ENCODE results near the gene TK2. TPM values are rescaled to one million over a fixed set of nuclear protein-coding genes. Genes with fewer than 3 reads are reported as not detected.
A peak's percentile ranks its signal among the peaks of the same experiment; 100 is the strongest.

TK2 gene
- total and polyA plus RNA-seq, 2 donors from 2014 or later: 31.0 to 44.2 TPM

DNA sequence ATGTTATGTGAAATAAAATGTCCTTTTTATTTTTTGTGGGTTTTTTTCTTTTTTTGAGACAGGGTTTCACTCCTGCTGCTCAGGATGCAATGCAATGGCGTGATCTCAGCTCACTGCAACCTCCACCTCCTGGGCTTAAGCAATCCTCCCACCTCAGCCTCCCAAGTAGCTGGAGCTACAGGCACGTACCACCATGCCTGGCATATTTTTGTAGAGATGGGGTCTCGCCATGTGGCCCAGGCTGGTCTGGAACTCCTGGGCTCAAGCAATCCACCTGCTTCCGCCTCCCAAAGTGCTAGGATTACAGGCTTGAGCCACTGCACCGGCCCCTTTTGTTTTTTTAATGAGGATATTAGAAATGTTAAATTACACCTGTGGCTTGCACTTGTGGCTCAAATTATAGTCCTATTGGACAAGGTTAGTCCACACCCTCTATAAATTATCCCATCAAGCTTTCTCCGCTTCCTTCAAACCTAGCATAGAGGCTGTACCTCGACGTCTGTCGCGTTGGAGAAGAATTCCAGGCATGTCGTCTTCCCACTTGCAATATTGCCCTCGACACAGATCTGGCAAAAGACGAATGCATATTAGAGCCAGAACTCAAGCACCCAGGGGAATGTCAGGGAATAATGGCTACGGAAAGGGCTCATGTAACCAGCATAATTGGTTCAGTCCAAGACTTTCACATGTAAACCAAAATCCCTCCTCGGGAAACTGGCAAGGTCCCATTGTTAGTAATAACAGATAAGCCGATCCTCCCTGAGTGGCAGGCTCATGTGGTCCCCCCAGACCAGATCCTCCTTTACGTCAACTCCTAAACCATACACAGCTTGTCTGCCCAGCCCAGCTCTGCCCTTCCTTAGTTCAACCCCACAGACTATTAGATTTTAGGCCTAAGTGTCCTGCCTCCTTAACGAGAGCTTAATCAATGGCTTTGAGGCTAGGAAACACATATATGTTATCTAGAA lies 8.2 kb downstream of the TK2 start:
- H3K36me3 ChIP-seq (ENCODE audit: control insufficient read depth in 2 of 3, insufficient read depth in 3 of 3, low read length in 3 of 3): peaks cover 0 to 6% (median 4%) of the 10 kb centered on the region in 3 donors
- TF ChIP-seq, protein P1, sequence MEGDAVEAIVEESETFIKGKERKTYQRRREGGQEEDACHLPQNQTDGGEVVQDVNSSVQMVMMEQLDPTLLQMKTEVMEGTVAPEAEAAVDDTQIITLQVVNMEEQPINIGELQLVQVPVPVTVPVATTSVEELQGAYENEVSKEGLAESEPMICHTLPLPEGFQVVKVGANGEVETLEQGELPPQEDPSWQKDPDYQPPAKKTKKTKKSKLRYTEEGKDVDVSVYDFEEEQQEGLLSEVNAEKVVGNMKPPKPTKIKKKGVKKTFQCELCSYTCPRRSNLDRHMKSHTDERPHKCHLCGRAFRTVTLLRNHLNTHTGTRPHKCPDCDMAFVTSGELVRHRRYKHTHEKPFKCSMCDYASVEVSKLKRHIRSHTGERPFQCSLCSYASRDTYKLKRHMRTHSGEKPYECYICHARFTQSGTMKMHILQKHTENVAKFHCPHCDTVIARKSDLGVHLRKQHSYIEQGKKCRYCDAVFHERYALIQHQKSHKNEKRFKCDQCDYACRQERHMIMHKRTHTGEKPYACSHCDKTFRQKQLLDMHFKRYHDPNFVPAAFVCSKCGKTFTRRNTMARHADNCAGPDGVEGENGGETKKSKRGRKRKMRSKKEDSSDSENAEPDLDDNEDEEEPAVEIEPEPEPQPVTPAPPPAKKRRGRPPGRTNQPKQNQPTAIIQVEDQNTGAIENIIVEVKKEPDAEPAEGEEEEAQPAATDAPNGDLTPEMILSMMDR (IDR thresholded peaks at IDR 0.05; ENCODE audit: borderline replicate concordance, extremely low read depth, insufficient read depth): no peak
- H3K4me1 ChIP-seq (ENCODE audit: control insufficient read depth in 2 of 3, insufficient read depth in 2 of 3, low read depth in 1 of 3, low read length in 3 of 3): no peaks in the 10 kb centered on the region
- intact Hi-C loops (cut with DNase I): no loop called here
- no peak overlapping the region for H3K27ac ChIP-seq (ENCODE audit: low read depth in 2 of 2, low read length in 2 of 2)
- H3K9ac ChIP-seq (ENCODE audit: low read length in 3 of 3): no peak overlapping the region
- FAIRE-seq (no peak), DNase-seq (no peak)
- H3K4me3 ChIP-seq (ENCODE audit: low read length in 3 of 3): no peak overlapping the region
- H3K27me3 ChIP-seq (ENCODE audit: control insufficient read depth, insufficient read depth, low read length): no peaks in the 10 kb centered on the region
- no peaks in the 10 kb centered on the region for H3K9me3 ChIP-seq (ENCODE audit: control insufficient read depth in 2 of 3, insufficient read depth in 1 of 3, low read length in 3 of 3)

DNA sequence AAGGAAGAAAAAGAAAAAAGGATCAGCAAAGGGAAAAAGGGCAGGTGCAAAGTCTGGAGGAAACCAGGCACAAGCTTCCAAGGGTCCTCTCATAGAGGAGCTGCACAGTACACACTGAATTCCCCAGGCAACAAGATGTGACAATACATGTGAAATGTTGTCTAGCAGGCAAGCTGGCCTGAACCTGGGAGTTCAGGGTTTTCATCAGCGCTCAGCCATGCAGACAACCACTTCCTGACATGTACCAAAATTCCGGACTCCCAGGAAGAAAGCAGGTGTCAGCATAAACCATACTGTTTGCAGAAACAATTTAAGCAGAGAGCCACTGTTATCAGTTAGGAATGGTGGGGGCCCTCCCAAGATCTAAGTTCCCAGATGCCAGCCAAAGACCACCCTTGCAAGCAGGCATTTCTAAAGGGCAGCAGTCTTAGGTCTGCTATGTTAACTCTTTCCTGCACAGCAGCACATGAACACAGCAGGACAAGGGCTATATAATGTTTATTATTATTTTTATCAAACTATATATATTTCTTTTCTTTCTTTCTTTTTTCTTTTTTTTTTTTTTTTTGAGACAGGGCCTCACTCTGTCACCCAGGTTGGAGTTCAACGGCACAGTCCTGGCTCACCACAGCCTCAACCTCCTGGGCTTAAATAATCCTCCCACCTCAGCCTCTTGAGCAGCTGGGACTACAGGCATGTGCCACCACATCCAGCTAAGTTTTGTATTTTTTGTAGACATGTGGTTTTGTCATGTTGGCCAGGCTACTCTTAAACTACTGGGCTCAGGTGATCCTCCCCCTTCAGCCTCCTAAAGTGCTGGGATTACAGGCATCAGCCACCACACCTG lies 10.1 kb downstream of the TK2 start:
- TF ChIP-seq, protein P1 (IDR thresholded peaks at IDR 0.05; ENCODE audit: borderline replicate concordance, extremely low read depth, insufficient read depth): no peak
- no peaks in the 10 kb centered on the region for H3K9me3 ChIP-seq (ENCODE audit: control insufficient read depth in 2 of 3, insufficient read depth in 1 of 3, low read length in 3 of 3)
- H3K27me3 ChIP-seq (ENCODE audit: control insufficient read depth, insufficient read depth, low read length): no peaks in the 10 kb centered on the region
- peaks cover 0 to 14% (median 14%) of the 10 kb centered on the region in 3 donors for H3K36me3 ChIP-seq (ENCODE audit: control insufficient read depth in 2 of 3, insufficient read depth in 3 of 3, low read length in 3 of 3)
- intact Hi-C loops (cut with DNase I): no loop called here
- H3K4me1 ChIP-seq (ENCODE audit: control insufficient read depth in 2 of 3, insufficient read depth in 2 of 3, low read depth in 1 of 3, low read length in 3 of 3): no peaks in the 10 kb centered on the region
- H3K9ac ChIP-seq (ENCODE audit: low read length in 3 of 3): no peak overlapping the region
- DNase-seq (peak in 3 of 5 donors; percentile 69 to 82 (median 76)), FAIRE-seq (no peak)
- no peak overlapping the region for H3K4me3 ChIP-seq (ENCODE audit: low read length in 3 of 3)
- H3K27ac ChIP-seq (ENCODE audit: low read depth in 2 of 2, low read length in 2 of 2): no peak overlapping the region

DNA sequence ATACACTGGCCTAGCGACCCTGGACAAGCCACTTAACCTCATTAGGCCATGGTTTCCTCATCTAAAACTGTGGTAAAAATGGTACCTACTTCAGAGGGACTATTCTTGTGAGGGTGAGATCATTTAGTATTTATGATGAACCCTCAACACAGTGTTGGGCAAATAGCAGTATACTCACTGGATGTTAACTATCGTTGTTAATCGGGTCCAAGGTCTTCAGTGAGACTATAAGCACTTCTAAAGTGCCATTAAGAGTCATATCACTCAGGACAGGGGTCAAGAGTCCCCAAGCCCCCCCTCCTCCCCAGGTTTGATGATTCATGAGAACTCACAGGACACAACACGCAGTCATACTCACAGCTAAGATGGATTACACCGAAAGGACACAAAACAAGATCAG lies 11.0 kb downstream of the TK2 start:
- H3K27me3 ChIP-seq (ENCODE audit: control insufficient read depth, insufficient read depth, low read length): no peaks in the 10 kb centered on the region
- H3K4me1 ChIP-seq (ENCODE audit: control insufficient read depth in 2 of 3, insufficient read depth in 2 of 3, low read depth in 1 of 3, low read length in 3 of 3): no peaks in the 10 kb centered on the region
- peaks cover 0 to 14% (median 14%) of the 10 kb centered on the region in 3 donors for H3K36me3 ChIP-seq (ENCODE audit: control insufficient read depth in 2 of 3, insufficient read depth in 3 of 3, low read length in 3 of 3)
- DNase-seq: no peak
- no peak overlapping the region for H3K4me3 ChIP-seq (ENCODE audit: low read length in 3 of 3)
- intact Hi-C loops (cut with DNase I): no loop called here
- H3K9me3 ChIP-seq (ENCODE audit: control insufficient read depth in 2 of 3, insufficient read depth in 1 of 3, low read length in 3 of 3): no peaks in the 10 kb centered on the region
- H3K9ac ChIP-seq (ENCODE audit: low read length in 3 of 3): no peak overlapping the region
- TF ChIP-seq, protein P1 (IDR thresholded peaks at IDR 0.05; ENCODE audit: borderline replicate concordance, extremely low read depth, insufficient read depth): no peak
- no peak for FAIRE-seq
- no peak overlapping the region for H3K27ac ChIP-seq (ENCODE audit: low read depth in 2 of 2, low read length in 2 of 2)

All from kidney (tissue), 14 donors.